H54 (cell line): ENCODE data around the gene ZNRF1.
"Not testable (repeated sequence)": the region's sequence is repeated elsewhere in the genome, so short reads cannot be mapped to it uniquely, and the experiment has no call there.

Experiments
- DNase-seq: peaks from one replicate; pipeline ENCODE4 v3.0.0; 2011; ENCODE audit warnings: low spot score, mixed read lengths; ENCODE audit not compliant: insufficient read length
- FAIRE-seq: peaks from 3 replicates; lab custom pipeline; 2011; peaks lifted over from hg19 to GRCh38; lab: Jason Lieb, UNC
- POLR2A ChIP-seq: IDR thresholded peaks from 2 replicates; pipeline ENCODE4 v1.6.1; 2011; ENCODE audit warnings: low read depth, mild to moderate bottlenecking, low read length

Gene ZNRF1

GRCh38 chr16:75012380-75013081 is 13.7 kb downstream of the ZNRF1 start:
- no peak for FAIRE-seq

GRCh38 chr16:75013123-75013522 is 14.3 kb downstream of the ZNRF1 start:
- not testable (repeated sequence) for DNase-seq, FAIRE-seq

More at GRCh38 chr16:75012380-75013081, 13.7 kb downstream of the ZNRF1 start:
- no peak for DNase-seq
- TF ChIP-seq POLR2A: no peak

DNA sequence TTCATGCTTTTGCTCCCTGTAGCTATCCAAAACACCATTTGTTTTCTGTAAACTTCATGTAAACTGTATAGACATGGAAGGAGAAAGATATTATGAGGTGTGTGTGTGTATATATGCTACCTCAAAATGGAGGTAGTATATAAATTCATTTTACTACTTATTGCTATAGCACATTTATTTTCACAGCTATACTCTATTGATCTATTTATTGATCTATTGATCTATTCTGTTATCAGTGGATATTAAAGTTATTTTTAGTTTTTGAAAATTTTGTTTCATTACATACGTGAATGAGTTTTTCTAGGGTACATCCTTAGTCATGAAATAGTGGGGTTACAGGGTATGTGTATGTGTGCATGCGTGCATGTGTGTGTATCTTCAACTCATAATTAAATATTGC is 15.5 kb downstream of the ZNRF1 start:
- DNase-seq (no peak), FAIRE-seq (no peak)
- no peak for TF ChIP-seq POLR2A

- not testable (repeated sequence) for FAIRE-seq, DNase-seq
Measured at GRCh38 chr16:75016451-75017081, 17.7 kb downstream of the ZNRF1 start.

GRCh38 chr16:75017670-75018525 is 19.1 kb downstream of the ZNRF1 start:
- DNase-seq: no peak
- TF ChIP-seq POLR2A: no peak
- FAIRE-seq: no peak

GRCh38 chr16:75019007-75019406 is 20.2 kb downstream of the ZNRF1 start:
- no peak for TF ChIP-seq POLR2A
- DNase-seq: no peak
- no peak for FAIRE-seq

DNA sequence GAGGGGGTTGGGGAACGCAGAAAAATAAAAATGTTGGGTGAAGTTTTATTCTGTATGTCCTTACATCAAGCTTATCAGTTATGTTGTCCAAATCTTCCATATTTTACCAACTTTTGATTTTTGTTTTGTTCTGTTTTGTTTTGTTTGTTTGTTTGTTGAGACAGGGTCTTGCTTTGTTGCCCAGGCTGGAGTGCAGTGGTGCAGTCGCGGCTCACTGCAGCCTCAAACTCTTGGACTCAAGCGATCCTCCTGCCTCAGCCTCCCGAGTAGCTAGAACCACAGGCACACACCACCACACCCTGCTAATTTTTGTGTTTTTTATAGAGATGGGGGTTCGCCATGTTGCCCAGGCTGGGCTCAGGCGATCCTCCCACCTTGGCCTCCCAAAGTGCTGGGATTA is 20.8 kb downstream of the ZNRF1 start:
- no peak for DNase-seq
- no peak for TF ChIP-seq POLR2A
- no peak for FAIRE-seq

DNA sequence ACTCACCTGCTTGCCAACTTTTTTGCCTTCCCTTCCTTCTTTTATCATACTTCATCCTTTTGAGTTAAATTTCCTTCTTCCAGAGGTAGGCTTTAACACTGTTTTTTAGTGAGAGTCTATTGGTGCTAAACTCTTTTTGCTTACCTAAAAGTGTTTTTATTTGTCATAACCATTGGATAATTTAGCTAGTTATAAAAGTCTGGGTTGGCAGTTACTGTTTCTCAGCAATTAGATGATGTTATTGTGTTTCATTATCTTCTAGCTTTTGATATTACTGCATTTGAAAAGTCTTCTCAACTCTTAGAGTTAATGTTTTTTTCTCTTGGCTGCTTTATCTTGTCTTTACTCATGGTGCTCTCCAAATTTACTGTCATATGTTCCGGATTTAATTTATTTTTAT is 22.6 kb downstream of the ZNRF1 start:
- DNase-seq (no peak), FAIRE-seq (no peak)
- no peak for TF ChIP-seq POLR2A

DNA sequence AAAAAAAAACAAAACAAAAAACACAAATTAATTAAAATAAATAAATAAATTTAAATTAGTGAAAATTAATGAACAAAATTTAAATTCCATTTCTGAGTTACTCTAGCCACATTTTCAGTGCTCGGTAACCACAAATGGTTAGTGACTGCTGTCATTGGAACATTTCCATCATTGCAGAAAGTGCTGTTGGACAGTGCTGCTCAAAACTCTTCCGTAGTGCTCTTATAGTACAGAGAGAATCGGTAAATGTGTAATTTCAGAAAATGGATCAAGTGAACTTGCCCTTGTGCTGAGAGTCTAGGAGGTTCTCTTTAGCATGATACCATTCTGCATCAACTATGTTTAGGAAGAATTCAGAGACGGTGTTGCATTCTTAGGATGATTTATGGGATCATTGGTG is 23.7 kb downstream of the ZNRF1 start:
- FAIRE-seq (no peak), DNase-seq (no peak)
- no peak for TF ChIP-seq POLR2A

- DNase-seq: no peak
- FAIRE-seq: peak; percentile 6
- no peak for TF ChIP-seq POLR2A
Measured at GRCh38 chr16:75023009-75023408, 24.2 kb downstream of the ZNRF1 start.

DNA sequence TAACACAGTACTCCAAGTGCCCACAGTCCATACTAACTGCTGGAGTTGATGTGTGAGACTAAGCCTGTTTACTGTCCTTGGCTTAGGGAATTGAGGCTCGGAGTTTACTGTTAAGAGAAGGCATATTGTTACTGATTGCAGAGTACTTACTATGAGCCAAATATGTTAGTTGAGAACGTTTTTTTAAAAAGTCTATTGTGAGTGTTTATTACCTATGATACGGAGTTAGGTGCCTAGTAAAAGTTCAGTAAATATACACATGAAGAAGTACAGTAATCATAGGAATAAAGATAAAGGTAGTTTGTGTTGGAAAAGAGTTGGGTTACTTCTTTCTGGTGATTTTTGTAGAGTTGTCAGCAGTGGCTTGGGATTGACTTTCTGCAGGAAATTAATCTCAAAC is 25.4 kb downstream of the ZNRF1 start:
- no peak for DNase-seq
- no peak for FAIRE-seq
- no peak for TF ChIP-seq POLR2A

DNA sequence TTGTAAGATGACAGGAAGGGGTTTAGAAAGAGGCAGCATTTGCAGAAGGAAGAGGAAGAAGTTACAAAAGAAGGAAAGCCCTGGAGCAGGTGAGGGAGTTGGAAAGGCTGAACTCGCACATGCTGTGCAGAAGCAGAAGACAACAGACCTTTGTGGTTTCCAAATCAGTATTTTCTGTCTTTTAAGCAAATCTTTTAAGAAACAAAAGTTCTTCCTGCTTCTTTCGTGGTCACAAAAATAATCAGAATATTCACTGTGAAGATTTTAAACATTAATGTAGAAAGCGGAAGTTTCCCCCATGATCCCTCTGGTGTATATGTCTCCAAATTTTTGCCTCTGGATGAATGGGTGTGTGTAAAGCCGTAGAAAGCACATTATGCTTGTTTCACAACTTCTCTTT is 25.8 kb downstream of the ZNRF1 start:
- no peak for TF ChIP-seq POLR2A
- no peak for FAIRE-seq
- DNase-seq: no peak

GRCh38 chr16:75025761-75026160 is 26.9 kb downstream of the ZNRF1 start:
- DNase-seq (no peak), FAIRE-seq (no peak)
- TF ChIP-seq POLR2A: no peak

- peak; percentile 73 for FAIRE-seq
- DNase-seq: not testable (repeated sequence)
Measured at GRCh38 chr16:75026239-75026891, 27.5 kb downstream of the ZNRF1 start.
